Stimulated activated CD8-positive, alpha-beta memory T cell treated with anti-CD3 and anti-CD28 coated beads, Interleukin-7, amount 100 ng/mL, for 4 hours (primary cell): ENCODE results near the gene VN1R5.

Source experiments
- DNase-seq, 2 donors: peaks; one replicate each; pipeline ENCODE4 v3.0.0-alpha.2; 2020; ENCODE audit warnings: low read depth in 2 of 2

Gene VN1R5

GRCh38 chr1:247300491-247301175, 44.8 kb downstream of the VN1R5 start:
- no peak for DNase-seq

- no peak for DNase-seq
Measured at GRCh38 chr1:247301176-247301540, 45.3 kb downstream of the VN1R5 start.

- no peak for DNase-seq
Measured at GRCh38 chr1:247303216-247303615, 47.3 kb downstream of the VN1R5 start.

GRCh38 chr1:247304031-247304430, 48.2 kb downstream of the VN1R5 start:
- DNase-seq, result no peak
